ENCODE results near the gene NCF2.

Gene NCF2

DNA sequence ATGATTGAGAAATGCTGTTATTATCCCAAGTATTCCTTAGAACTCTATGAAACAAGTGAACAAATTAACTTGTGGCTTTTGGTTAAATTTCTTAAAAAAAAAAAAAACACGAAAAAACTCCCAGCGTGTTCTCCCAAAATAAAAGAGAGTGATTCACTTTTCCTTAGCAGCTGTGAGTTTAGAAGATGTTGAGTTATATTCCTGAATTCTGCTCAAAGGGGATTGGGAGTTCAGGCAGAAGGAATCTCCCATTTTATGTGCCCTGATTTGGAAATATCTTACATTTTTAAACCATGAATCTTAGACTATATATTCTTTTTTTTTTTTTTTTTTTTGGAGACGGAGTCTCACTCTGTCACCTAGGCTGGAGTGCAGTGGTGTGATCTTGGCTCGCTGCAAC, 83.7 kb downstream of the NCF2 start:
- H3K4me3 ChIP-seq (ENCODE audit: low read length), result no peak overlapping the region
- TF ChIP-seq, protein P1, sequence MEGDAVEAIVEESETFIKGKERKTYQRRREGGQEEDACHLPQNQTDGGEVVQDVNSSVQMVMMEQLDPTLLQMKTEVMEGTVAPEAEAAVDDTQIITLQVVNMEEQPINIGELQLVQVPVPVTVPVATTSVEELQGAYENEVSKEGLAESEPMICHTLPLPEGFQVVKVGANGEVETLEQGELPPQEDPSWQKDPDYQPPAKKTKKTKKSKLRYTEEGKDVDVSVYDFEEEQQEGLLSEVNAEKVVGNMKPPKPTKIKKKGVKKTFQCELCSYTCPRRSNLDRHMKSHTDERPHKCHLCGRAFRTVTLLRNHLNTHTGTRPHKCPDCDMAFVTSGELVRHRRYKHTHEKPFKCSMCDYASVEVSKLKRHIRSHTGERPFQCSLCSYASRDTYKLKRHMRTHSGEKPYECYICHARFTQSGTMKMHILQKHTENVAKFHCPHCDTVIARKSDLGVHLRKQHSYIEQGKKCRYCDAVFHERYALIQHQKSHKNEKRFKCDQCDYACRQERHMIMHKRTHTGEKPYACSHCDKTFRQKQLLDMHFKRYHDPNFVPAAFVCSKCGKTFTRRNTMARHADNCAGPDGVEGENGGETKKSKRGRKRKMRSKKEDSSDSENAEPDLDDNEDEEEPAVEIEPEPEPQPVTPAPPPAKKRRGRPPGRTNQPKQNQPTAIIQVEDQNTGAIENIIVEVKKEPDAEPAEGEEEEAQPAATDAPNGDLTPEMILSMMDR (conservative IDR thresholded peaks at IDR 0.05; ENCODE audit: low read depth, low read length), result no peak
- DNase-seq (ENCODE audit: low read depth), result no peak

All from retinal pigment epithelial cell (primary cell).